Activated CD8-positive, alpha-beta T cell treated with anti-CD3 and anti-CD28 coated beads for 36 hours (primary cell): ENCODE data around the gene PRPS1. TPM values are rescaled to one million over a fixed set of nuclear protein-coding genes. Genes with fewer than 3 reads are reported as not detected.
"Not testable (repeated sequence)": the region's sequence is repeated elsewhere in the genome, so short reads cannot be mapped to it uniquely, and the experiment has no call there.

Experiments used
- ATAC-seq: fragments of 200-7000 bp; cut with Tn5 transposase; one replicate; pipeline ENCODE4 v1.10.0; 2021; ENCODE audit warnings: mild to moderate bottlenecking, moderate library complexity
- CTCF ChIA-PET: fragments of 350-600 bp; sonication (Branson Sonifier 250); formaldehyde crosslinking; loops from one replicate; lab custom pipeline; 2021; ENCODE audit warnings: antibody characterized with exemption; lab: Charles Lee
- POLR2A ChIA-PET: fragments of 350-600 bp; sonication (Branson Sonifier 250); formaldehyde crosslinking; loops from one replicate; lab custom pipeline; 2021; ENCODE audit warnings: antibody characterized with exemption; lab: Charles Lee
- DNase-seq: peaks from one replicate; pipeline ENCODE4 v3.0.0-alpha.2; 2020
- H3K27ac Mint-ChIP-seq: one replicate; pipeline ENCODE4 v1.8.0; 2021; ENCODE audit warnings: mild to moderate bottlenecking, mixed read lengths
- H3K27me3 Mint-ChIP-seq: one replicate; pipeline ENCODE4 v1.8.0; 2021; ENCODE audit warnings: mixed read lengths
- H3K36me3 Mint-ChIP-seq: one replicate; pipeline ENCODE4 v1.8.0; 2021; ENCODE audit warnings: low read depth, mixed read lengths
- H3K4me1 Mint-ChIP-seq: one replicate; pipeline ENCODE4 v1.8.0; 2021; ENCODE audit warnings: low read depth, mixed read lengths
- H3K4me3 Mint-ChIP-seq: one replicate; pipeline ENCODE4 v1.8.0; 2021; ENCODE audit warnings: mild to moderate bottlenecking, moderate library complexity, mixed read lengths
- H3K9me3 Mint-ChIP-seq: one replicate; pipeline ENCODE4 v1.8.0; 2021; ENCODE audit warnings: mixed read lengths
- CTCF ChIP-seq: fragments of 200-600 bp; IDR thresholded peaks from one replicate; pipeline ENCODE4 v1.8.0; 2022; ENCODE audit warnings: antibody characterized with exemption, mild to moderate bottlenecking
- intact Hi-C: fragments of 100-400 bp; cut with micrococcal nuclease; formaldehyde crosslinking; loops from one replicate; pipeline ENCODE4 v1.10.0; 2022
- total RNA-seq, 2 experiments: library from RNA; stranded (reverse); gene quantifications; one replicate each; pipeline ENCODE4 v1.2.3, GENCODE V29; 2021

PRPS1 gene
- total RNA-seq, 2 experiments from 2014 or later: 122 to 131 TPM

- POLR2A ChIA-PET: interaction anchor here (0.8 to 1.7 kb wide), 2 partner anchors 10 to 113 kb away, joined by 3 to 5 read pairs; partner anchors contain the start of gene TSC22D3
- H3K9me3 Mint-ChIP-seq: no peaks in the 10 kb centered on the region
- ATAC-seq: no peak
These were observed 33.8 kb downstream of the PRPS1 start for GRCh38 chrX:107662145-107662544.

GRCh38 chrX:107662824-107663223 is 34.5 kb downstream of the PRPS1 start:
- ChIA-PET CTCF (interaction anchor here (1.0 kb wide), 1 partner anchor 10 kb away, joined by 4 read pairs; no protein-coding TSS in a partner anchor), POLR2A (interaction anchor here (0.8 kb wide), 1 partner anchor 69 kb away, joined by 3 read pairs; no protein-coding TSS in a partner anchor)
- no peak overlapping the region for H3K27ac Mint-ChIP-seq
- ATAC-seq (no peak), DNase-seq (no peak)
- intact Hi-C loops: no loop called here
- H3K9me3 Mint-ChIP-seq: no peaks in the 10 kb centered on the region
- H3K27me3 Mint-ChIP-seq: no peaks in the 10 kb centered on the region
- no peak overlapping the region for H3K4me3 Mint-ChIP-seq
- TF ChIP-seq CTCF: no peak
- peaks cover 1% of the 10 kb centered on the region for H3K36me3 Mint-ChIP-seq
- no peaks in the 10 kb centered on the region for H3K4me1 Mint-ChIP-seq

More at GRCh38 chrX:107662145-107662544, 33.8 kb downstream of the PRPS1 start:
- DNase-seq: no peak
- no peak overlapping the region for H3K4me3 Mint-ChIP-seq
- CTCF ChIA-PET: interaction anchor here (1.0 to 11.0 kb wide), 3 partner anchors 8 to 116 kb away, joined by 4 to 181 read pairs (median 4); partner anchors contain the start of genes NCBP2L and TSC22D3
- H3K27ac Mint-ChIP-seq: no peak overlapping the region
- no peaks in the 10 kb centered on the region for H3K27me3 Mint-ChIP-seq
- H3K36me3 Mint-ChIP-seq: no peaks in the 10 kb centered on the region
- intact Hi-C loops: no loop called here
- TF ChIP-seq CTCF: no peak
- no peaks in the 10 kb centered on the region for H3K4me1 Mint-ChIP-seq

- ChIA-PET CTCF (interaction anchor here (1.9 kb wide), 1 partner anchor 12 kb away, joined by 9 read pairs; no protein-coding TSS in a partner anchor), POLR2A (no interaction called here)
- Mint-ChIP-seq H3K9me3 (no peaks in the 10 kb centered on the region), H3K27me3 (no peaks in the 10 kb centered on the region), H3K4me1 (peaks cover 2% of the 10 kb centered on the region), H3K27ac (no peak overlapping the region), H3K4me3 (no peak overlapping the region), H3K36me3 (peaks cover 1% of the 10 kb centered on the region)
- ATAC-seq (no peak), DNase-seq (no peak)
- TF ChIP-seq CTCF: no peak
- intact Hi-C loops: no loop called here
These were observed 38.6 kb downstream of the PRPS1 start for GRCh38 chrX:107666931-107667330.

- Mint-ChIP-seq H3K27ac (no peak overlapping the region), H3K27me3 (no peaks in the 10 kb centered on the region), H3K4me3 (no peak overlapping the region), H3K36me3 (peaks cover 1% of the 10 kb centered on the region), H3K4me1 (peaks cover 2% of the 10 kb centered on the region), H3K9me3 (no peaks in the 10 kb centered on the region)
- intact Hi-C loops: no loop called here
- ChIA-PET CTCF (no interaction called here), POLR2A (no interaction called here)
- no peak for TF ChIP-seq CTCF
- no peak for ATAC-seq
- no peak for DNase-seq
These were observed 39.1 kb downstream of the PRPS1 start for GRCh38 chrX:107667426-107667825.

- H3K27ac Mint-ChIP-seq, H3K36me3 Mint-ChIP-seq, H3K4me3 Mint-ChIP-seq, H3K9me3 Mint-ChIP-seq, H3K27me3 Mint-ChIP-seq, intact Hi-C loops, DNase-seq, POLR2A ChIA-PET, ATAC-seq: not testable (repeated sequence)
- H3K4me1 Mint-ChIP-seq: peaks cover 12% of the 10 kb centered on the region
- CTCF ChIA-PET: interaction anchor here (1.8 to 2.9 kb wide), 3 partner anchors 9 to 109 kb away, joined by 4 to 21 read pairs (median 7); partner anchors contain the start of gene NCBP2L
These were observed 40.4 kb downstream of the PRPS1 start for GRCh38 chrX:107668710-107669109.
